ENCODE results near the gene ZNF408.

ZNF408 gene

DNA sequence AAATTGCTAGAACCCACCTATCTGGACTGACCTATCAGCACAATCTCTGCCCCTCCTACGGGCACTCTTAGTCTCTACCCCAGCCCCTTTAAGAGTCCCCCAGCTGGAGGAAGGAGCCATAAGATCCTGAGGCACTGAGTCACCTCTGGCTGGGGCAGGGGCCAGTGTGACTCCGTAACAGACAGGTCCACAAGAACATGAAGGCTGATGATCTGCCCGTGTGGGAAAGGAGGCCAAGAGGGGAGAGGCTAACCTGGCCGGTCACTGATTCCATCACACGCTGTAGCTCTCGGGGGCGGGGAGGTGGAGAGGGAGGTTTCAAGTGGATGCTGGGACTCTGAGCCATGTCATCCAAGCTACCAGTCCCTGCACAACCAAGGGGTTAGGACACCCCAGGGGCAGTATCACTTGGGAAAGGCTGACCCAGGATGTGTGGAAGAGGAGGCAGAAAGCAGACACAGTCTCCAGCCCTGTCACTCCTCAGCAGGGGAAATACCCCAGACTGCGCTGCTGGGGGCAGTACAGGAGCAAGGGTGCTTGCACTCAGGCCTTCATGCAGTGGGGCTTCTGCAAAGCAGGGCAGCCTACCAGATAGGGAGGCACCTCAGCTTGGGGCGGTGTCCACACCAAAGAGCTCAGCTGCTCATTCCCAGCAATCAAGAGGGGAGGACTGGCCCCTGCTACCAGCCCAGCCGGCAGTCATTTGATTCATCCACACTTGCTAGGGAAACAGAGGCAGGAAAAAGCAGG lies 22.7 kb upstream of the ZNF408 start:
- POLR2A ChIA-PET, result interaction anchor here (1.2 kb wide), 1 partner anchor 9 kb away, joined by 3 read pairs; no protein-coding TSS in a partner anchor
- no peak for DNase-seq (ENCODE audit: low read depth, low spot score)
- CTCF ChIA-PET, result no interaction called here
- TF ChIP-seq, protein P1, sequence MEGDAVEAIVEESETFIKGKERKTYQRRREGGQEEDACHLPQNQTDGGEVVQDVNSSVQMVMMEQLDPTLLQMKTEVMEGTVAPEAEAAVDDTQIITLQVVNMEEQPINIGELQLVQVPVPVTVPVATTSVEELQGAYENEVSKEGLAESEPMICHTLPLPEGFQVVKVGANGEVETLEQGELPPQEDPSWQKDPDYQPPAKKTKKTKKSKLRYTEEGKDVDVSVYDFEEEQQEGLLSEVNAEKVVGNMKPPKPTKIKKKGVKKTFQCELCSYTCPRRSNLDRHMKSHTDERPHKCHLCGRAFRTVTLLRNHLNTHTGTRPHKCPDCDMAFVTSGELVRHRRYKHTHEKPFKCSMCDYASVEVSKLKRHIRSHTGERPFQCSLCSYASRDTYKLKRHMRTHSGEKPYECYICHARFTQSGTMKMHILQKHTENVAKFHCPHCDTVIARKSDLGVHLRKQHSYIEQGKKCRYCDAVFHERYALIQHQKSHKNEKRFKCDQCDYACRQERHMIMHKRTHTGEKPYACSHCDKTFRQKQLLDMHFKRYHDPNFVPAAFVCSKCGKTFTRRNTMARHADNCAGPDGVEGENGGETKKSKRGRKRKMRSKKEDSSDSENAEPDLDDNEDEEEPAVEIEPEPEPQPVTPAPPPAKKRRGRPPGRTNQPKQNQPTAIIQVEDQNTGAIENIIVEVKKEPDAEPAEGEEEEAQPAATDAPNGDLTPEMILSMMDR (IDR thresholded peaks at IDR 0.05; ENCODE audit: insufficient read depth, low read length, missing control alignments), result no peak
- no peak overlapping the region for H3K4me3 ChIP-seq (ENCODE audit: low read depth, low read length)

DNA sequence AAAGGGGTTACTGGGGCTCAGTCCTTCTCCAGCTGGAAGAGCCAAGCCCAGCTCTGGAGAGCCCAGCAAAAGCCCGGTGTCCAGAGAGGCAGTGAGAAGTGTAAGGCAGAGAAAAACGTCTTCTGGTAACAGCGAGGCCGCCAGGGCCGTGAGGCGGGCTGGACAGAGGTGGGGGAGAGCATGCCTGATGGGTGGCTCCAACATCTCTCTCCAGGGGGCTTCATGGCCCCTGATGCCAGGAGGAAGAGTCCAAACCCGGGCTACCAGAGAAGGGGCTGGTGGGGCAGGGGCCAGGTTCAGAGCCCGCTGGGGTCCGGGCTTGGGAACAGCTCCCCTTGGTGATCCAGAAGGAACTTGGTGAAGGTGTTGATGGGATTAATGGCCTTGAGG lies 22.1 kb upstream of the ZNF408 start:
- TF ChIP-seq, protein P1 (IDR thresholded peaks at IDR 0.05; ENCODE audit: insufficient read depth, low read length, missing control alignments), result no peak
- ChIA-PET CTCF (no interaction called here), POLR2A (interaction anchor here (1.2 kb wide), 1 partner anchor 9 kb away, joined by 3 read pairs; no protein-coding TSS in a partner anchor)
- DNase-seq (ENCODE audit: low read depth, low spot score), result no peak
- no peak overlapping the region for H3K4me3 ChIP-seq (ENCODE audit: low read depth, low read length)

DNA sequence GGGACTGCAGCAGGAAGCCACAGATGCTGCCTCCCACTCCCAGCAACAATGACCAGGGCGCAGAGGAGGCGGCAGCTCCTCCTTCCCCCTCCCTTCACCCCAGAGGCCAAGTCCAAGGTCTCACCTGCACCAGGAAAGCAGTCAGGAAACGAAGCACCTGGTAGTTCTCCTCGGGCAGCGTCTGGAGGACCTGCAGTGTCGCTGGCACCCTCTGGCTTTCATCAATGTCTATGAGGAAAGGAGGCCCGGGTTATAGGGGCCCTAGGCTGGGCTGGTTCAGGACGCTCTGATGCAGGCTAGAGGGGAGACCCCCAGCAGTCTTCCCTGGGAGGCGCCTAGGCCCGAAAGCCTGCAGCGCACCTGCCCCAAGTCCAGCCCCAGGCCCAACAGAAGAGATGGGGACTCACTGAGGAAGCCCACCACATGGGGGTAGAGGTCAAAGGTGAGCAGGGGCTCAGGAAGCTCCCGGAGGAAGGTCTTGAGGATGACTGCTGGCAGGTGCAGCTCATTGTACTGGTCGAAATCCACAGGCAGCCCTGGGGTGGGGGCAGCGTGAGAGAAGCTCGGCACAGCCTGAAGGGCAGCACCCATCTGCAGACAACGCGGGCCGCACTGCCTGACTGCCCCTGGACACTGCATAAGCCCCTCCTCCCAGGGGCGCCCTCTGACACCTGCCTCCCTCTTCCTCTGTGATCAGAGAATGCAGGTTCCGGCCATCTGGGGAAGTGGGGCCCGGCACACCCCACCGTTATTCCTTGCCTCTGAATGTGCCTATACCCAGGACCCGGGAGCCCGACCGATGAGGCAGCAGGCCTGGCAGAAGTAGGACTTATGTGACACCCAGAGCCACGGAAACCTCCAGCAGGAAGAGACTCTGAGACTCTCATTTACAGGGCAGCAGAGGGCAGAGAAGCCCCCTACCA lies 21.3 kb upstream of the ZNF408 start:
- CTCF ChIA-PET, result no interaction called here
- DNase-seq (ENCODE audit: low read depth, low spot score), result no peak
- TF ChIP-seq, protein P1 (IDR thresholded peaks at IDR 0.05; ENCODE audit: insufficient read depth, low read length, missing control alignments), result no peak
- no peak overlapping the region for H3K4me3 ChIP-seq (ENCODE audit: low read depth, low read length)
- POLR2A ChIA-PET, result no interaction called here

DNA sequence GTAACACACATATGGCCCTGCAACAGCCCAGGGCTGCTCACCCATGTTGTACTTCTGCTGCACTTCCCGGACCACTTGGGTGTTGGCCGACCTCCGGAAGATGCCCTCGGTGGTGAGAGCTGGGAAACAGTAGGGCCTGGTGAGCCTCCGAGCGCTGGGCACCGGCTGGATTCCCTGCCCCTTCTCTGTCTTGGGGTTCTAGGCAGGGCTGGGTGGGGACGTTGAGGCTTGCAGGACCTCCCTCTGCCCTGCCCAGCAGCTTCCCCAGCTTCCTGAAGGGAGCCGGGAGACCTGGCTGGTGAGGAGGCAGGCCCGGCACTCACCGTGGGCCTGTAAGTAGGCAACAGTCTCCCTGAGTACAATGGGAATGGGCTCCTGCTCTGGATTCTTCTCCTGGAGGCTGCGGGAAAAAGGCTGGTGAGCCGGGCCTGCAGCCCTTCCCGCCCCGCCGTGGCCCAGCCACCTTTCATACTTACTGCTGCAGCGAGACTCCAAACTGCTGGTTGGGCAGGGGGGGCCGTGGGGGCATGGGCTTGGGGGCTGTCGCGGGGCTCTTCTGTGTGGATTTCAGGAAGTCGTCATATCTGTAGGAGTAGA lies 20.6 kb upstream of the ZNF408 start:
- no peak overlapping the region for H3K4me3 ChIP-seq (ENCODE audit: low read depth, low read length)
- ChIA-PET POLR2A (no interaction called here), CTCF (no interaction called here)
- DNase-seq (ENCODE audit: low read depth, low spot score), result no peak
- TF ChIP-seq, protein P1 (IDR thresholded peaks at IDR 0.05; ENCODE audit: insufficient read depth, low read length, missing control alignments), result no peak

DNA sequence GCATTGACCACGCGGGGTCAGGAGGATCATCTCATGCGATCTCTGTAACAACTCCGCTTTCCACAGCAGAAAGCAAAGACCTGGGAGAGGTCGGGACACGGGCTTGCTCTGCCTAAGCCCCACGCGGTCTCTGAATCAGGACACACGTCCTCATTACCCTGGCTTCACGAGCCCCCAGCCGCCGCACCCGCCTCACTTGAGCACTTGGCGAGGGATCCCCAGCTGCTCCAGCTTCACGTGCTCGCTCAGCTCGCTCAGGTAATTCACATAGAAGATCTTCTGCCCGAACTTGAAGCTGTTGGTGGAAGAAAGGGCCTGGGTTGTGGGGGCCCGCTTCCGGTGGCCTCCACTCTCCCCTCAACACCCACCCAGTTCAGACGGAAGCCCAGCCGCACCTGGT lies 20.0 kb upstream of the ZNF408 start:
- ChIA-PET POLR2A (no interaction called here), CTCF (no interaction called here)
- DNase-seq (ENCODE audit: low read depth, low spot score), result no peak
- H3K4me3 ChIP-seq (ENCODE audit: low read depth, low read length), result no peak overlapping the region
- TF ChIP-seq, protein P1 (IDR thresholded peaks at IDR 0.05; ENCODE audit: insufficient read depth, low read length, missing control alignments), result no peak

DNA sequence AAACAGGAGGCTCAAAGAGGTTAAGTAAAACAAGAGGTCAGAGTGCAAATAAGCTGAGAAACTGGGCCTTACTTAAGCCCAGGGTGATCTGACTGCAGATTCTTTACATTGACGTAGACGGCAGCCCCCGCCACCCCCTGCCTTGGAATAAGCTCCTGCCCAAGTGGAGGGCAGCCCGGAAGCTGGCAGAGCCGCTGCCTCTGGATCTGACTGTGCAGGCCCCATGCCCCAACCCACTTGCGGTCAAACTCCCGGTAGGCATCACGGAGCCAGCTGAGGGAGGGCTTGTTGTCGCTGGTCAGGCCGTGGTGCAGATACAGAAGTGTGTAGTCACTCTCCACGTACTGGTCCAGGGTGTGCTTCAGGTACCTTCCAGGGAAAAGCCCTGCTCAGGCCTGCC lies 19.0 kb upstream of the ZNF408 start:
- no peak overlapping the region for H3K4me3 ChIP-seq (ENCODE audit: low read depth, low read length)
- ChIA-PET POLR2A (interaction anchor here (0.5 to 0.7 kb wide), 2 partner anchors 11 to 13 kb away, joined by 3 read pairs; no protein-coding TSS in a partner anchor), CTCF (interaction anchor here (0.8 kb wide), 1 partner anchor 294 kb away, joined by 3 read pairs; no protein-coding TSS in a partner anchor)
- TF ChIP-seq, protein P1 (IDR thresholded peaks at IDR 0.05; ENCODE audit: insufficient read depth, low read length, missing control alignments), result no peak
- no peak for DNase-seq (ENCODE audit: low read depth, low spot score)
